Endothelial cell of umbilical vein (primary cell): ENCODE measurements around the gene PIK3R2. TPM values are rescaled to one million over a fixed set of nuclear protein-coding genes. Genes with fewer than 3 reads are reported as not detected.

ENCODE experiments used
- BruUV-seq: library from RNA; stranded (reverse); fragments of 400-500 nt; replicated peaks from 2 replicates; lab custom pipeline; 2021; lab: Mats Ljungman, UMichigan
- CTCF ChIA-PET: fragments of 300-600, 350-600 bp; sonication (Branson Sonifier 250); formaldehyde crosslinking; loops from one replicate; lab custom pipeline; 2021; ENCODE audit warnings: antibody characterized with exemption, inconsistent platforms; lab: Charles Lee
- POLR2A ChIA-PET: fragments of 300-600, 350-600 bp; sonication (Branson Sonifier 250); formaldehyde crosslinking; loops from one replicate; lab custom pipeline; 2021; ENCODE audit warnings: antibody characterized with exemption, inconsistent platforms; lab: Charles Lee
- DNase-seq: peaks from one replicate; pipeline ENCODE4 v3.0.0-alpha.2; 2011; ENCODE audit warnings: low read depth, low spot score
- FAIRE-seq: peaks from 2 replicates; lab custom pipeline; 2011; peaks lifted over from hg19 to GRCh38; lab: Jason Lieb, UNC
- H2AFZ ChIP-seq: 2 replicates; pipeline ENCODE4 v1.6.0; 2012; ENCODE audit warnings: low read depth, low read length, control low read depth, inconsistent platforms
- H3K27ac ChIP-seq: 2 replicates; pipeline ENCODE4 v1.5.1; 2011; ENCODE audit warnings: low read depth, mild to moderate bottlenecking, control low read depth, low read length, moderate library complexity; ENCODE audit not compliant: insufficient read depth
- H3K27me3 ChIP-seq, 2 experiments: 2 replicates each; pipeline versions ENCODE4 v1.6.0 to v1.6.1; 2011; ENCODE audit warnings: low read length in 2 of 2, mixed read lengths in 1 of 2; ENCODE audit not compliant: control insufficient read depth in 2 of 2, insufficient read depth in 2 of 2
- H3K36me3 ChIP-seq, 2 experiments: 2 replicates in 1 of 2; 3 replicates in 1 of 2; pipeline ENCODE4 v1.5.1; 2011; ENCODE audit warnings: low read length in 2 of 2, mild to moderate bottlenecking in 1 of 2, moderate library complexity in 1 of 2; ENCODE audit not compliant: control insufficient read depth in 2 of 2, insufficient read depth in 2 of 2; ENCODE audit errors: extremely low read depth in 1 of 2
- H3K4me1 ChIP-seq: 3 replicates; pipeline ENCODE4 v1.5.1; 2011; ENCODE audit warnings: mild to moderate bottlenecking, low read length; ENCODE audit not compliant: control insufficient read depth, insufficient read depth; ENCODE audit errors: extremely low read depth
- H3K4me2 ChIP-seq: 2 replicates; pipeline ENCODE4 v1.6.1; 2011; ENCODE audit warnings: low read length, control low read depth, mixed read lengths; ENCODE audit not compliant: insufficient read depth
- H3K4me3 ChIP-seq, 3 experiments: fragments of 200-600 bp in 1 of 3; sonication (generic), shearing (Covaris generic) in 1 of 3; replicated peaks in 1 of 3; 2 replicates each; pipeline ENCODE4 v1.5.1; 2011 to 2016; ENCODE audit warnings: control low read depth in 3 of 3, low read length in 3 of 3, mild to moderate bottlenecking in 2 of 3, inconsistent platforms in 1 of 3, low read depth in 1 of 3, moderate library complexity in 1 of 3; ENCODE audit not compliant: insufficient read depth in 1 of 3
- H3K79me2 ChIP-seq: 2 replicates; pipeline ENCODE4 v1.6.0; 2012; ENCODE audit warnings: low read length, inconsistent platforms; ENCODE audit not compliant: control insufficient read depth, insufficient read depth
- H3K9ac ChIP-seq: replicated peaks from 2 replicates; pipeline ENCODE3; 2011; ENCODE audit warnings: low read length, control low read depth; ENCODE audit not compliant: insufficient read depth; ENCODE audit errors: extremely low read depth
- H3K9me1 ChIP-seq: replicated peaks from 3 replicates; pipeline ENCODE4 v1.6.0; 2011; ENCODE audit warnings: mild to moderate bottlenecking, low read length; ENCODE audit not compliant: control insufficient read depth, insufficient read depth; ENCODE audit errors: extremely low read depth
- H3K9me3 ChIP-seq: replicated peaks from 2 replicates; pipeline ENCODE4 v1.5.1; 2012; ENCODE audit warnings: low read length, inconsistent platforms; ENCODE audit not compliant: control insufficient read depth, insufficient read depth
- H4K20me1 ChIP-seq: replicated peaks from 2 replicates; pipeline ENCODE3; 2011; ENCODE audit warnings: mild to moderate bottlenecking, low read length; ENCODE audit not compliant: control insufficient read depth, insufficient read depth; ENCODE audit errors: extremely low read depth
- CTCF ChIP-seq, 2 donors: IDR thresholded peaks; 1 replicate in 1 of 2; 2 replicates in 1 of 2; pipeline ENCODE4 v1.5.1; 2011; ENCODE audit warnings: low read length in 2 of 2, mild to moderate bottlenecking in 2 of 2, moderate library complexity in 2 of 2, control low read depth in 1 of 2, inconsistent platforms in 1 of 2, low read depth in 1 of 2; ENCODE audit not compliant: insufficient read depth in 1 of 2; ENCODE audit errors: extremely low read depth in 1 of 2
- EZH2 ChIP-seq: IDR thresholded peaks from 2 replicates; pipeline ENCODE4 v1.6.1; 2012; ENCODE audit warnings: borderline replicate concordance, low read depth, mild to moderate bottlenecking, moderate library complexity, low read length, inconsistent platforms; ENCODE audit not compliant: severe bottlenecking
- FOS ChIP-seq: IDR thresholded peaks from 2 replicates; pipeline ENCODE4 v1.6.1; 2011; ENCODE audit warnings: mild to moderate bottlenecking, low read length, moderate library complexity, borderline replicate concordance; ENCODE audit not compliant: insufficient read depth
- GATA2 ChIP-seq: IDR thresholded peaks from 2 replicates; pipeline ENCODE4 v1.7.0; 2011; ENCODE audit warnings: low read depth, mild to moderate bottlenecking, moderate library complexity, mixed read lengths, low read length; ENCODE audit not compliant: insufficient read length, insufficient read depth
- JUN ChIP-seq: IDR thresholded peaks from 2 replicates; pipeline ENCODE4 v1.6.1; 2011; ENCODE audit warnings: borderline replicate concordance, low read depth; ENCODE audit not compliant: insufficient read length, insufficient read depth
- MAX ChIP-seq: IDR thresholded peaks from 2 replicates; pipeline ENCODE4 v1.6.1; 2011; ENCODE audit not compliant: insufficient read depth, insufficient read length
- MYC ChIP-seq: IDR thresholded peaks from one replicate; pipeline ENCODE4 v1.6.1; 2011; ENCODE audit warnings: mild to moderate bottlenecking, low read depth, low read length
- POLR2A ChIP-seq: IDR thresholded peaks from 2 replicates; pipeline ENCODE4 v1.6.1; 2012; ENCODE audit warnings: low read depth, mild to moderate bottlenecking, control low read depth, low read length
- POLR2AphosphoS5 ChIP-seq: IDR thresholded peaks from 2 replicates; pipeline ENCODE4 v1.6.1; 2012; ENCODE audit warnings: low read depth, mild to moderate bottlenecking, control low read depth, low read length, moderate library complexity; ENCODE audit not compliant: insufficient read depth
- dilution Hi-C: fragments of 300-500 bp; cut with MboI; formaldehyde crosslinking; loops from one replicate; pipeline ENCODE4 v1.15.0; 2019; ENCODE audit warnings: low sequenced_read_pairs; ENCODE audit not compliant: extremely low pct_ligation_motif_present
- intact Hi-C: fragments of 100-400 bp; cut with micrococcal nuclease; formaldehyde crosslinking; loops from one replicate; pipeline ENCODE4 v1.10.0; 2022
- polyA plus RNA-seq, 4 experiments: library from polyadenylated mRNA; depleted of rRNA in 3 of 4; stranded (reverse) in 3 of 4; unstranded in 1 of 4; fragments of >200 nt; gene quantifications; 2 replicates each; pipeline versions ENCODE4 v1.2.1 to v1.2.3, GENCODE V29; 2011 to 2012; ENCODE audit warnings: missing spikeins in 1 of 4
- total RNA-seq: library from RNA; stranded (reverse); gene quantifications from 2 replicates; pipeline ENCODE4 v1.2.3, GENCODE V29; 2021

Gene PIK3R2
- total and polyA plus RNA-seq, 2 donors (not counting 3 experiments of a cell fraction or from before 2014, with no cell fraction given), result 8.1 to 15.2 TPM

- Histone ChIP-seq H3K4me1 (no peaks in the 10 kb centered on the region), H3K4me3 (peak overlapping the region; percentile 20 to 41 (median 30)), H3K36me3 (no peaks in the 10 kb centered on the region), H4K20me1 (no peaks in the 10 kb centered on the region), H3K9ac (no peak overlapping the region), H3K9me3 (no peaks in the 10 kb centered on the region), H3K4me2 (peak overlapping the region; percentile 40), H3K27ac (no peak overlapping the region), H3K79me2 (no peaks in the 10 kb centered on the region), H3K9me1 (no peaks in the 10 kb centered on the region), H3K27me3 (peaks cover 0 to 7% of the 10 kb centered on the region in 2 experiments), H2AFZ (peak overlapping the region; percentile 79)
- no TSS peak for BruUV-seq
- TF ChIP-seq MAX (no peak), POLR2AphosphoS5 (peak; percentile 9)
- FAIRE-seq (no peak), DNase-seq (no peak)
- intact Hi-C loops, result loop anchor here (10.0 kb wide), 1 partner anchor 215 kb away; the partner anchor contains the start of gene LSM4
- ChIA-PET POLR2A (no interaction called here), CTCF (interaction anchor here (0.6 to 6.4 kb wide), 7 partner anchors 56 to 261 kb away, joined by 3 to 210 read pairs (median 4); a partner anchor contains a TSS)
- dilution Hi-C loops, result no loop called here
These were observed 43.0 kb upstream of the PIK3R2 start for GRCh38 chr19:18109733-18110608.

- no peak overlapping the region for H2AFZ ChIP-seq
- no peak overlapping the region for H3K27ac ChIP-seq
- H3K9ac ChIP-seq, result no peak overlapping the region
- dilution Hi-C loops (no loop called here), intact Hi-C loops (loop anchor here (10.0 kb wide), 1 partner anchor 214 kb away; the partner anchor contains the start of gene LSM4)
- no TSS peak for BruUV-seq
- no peak overlapping the region for H3K4me2 ChIP-seq
- ChIA-PET POLR2A (no interaction called here), CTCF (interaction anchor here (0.6 to 6.4 kb wide), 10 partner anchors 11 to 260 kb away, joined by 3 to 210 read pairs (median 4); partner anchors contain the start of gene PIK3R2)
- no peaks in the 10 kb centered on the region for H3K9me3 ChIP-seq
- H3K4me1 ChIP-seq, result no peaks in the 10 kb centered on the region
- peaks cover 0 to 7% of the 10 kb centered on the region in 2 experiments for H3K27me3 ChIP-seq
- H3K36me3 ChIP-seq, result no peaks in the 10 kb centered on the region
- no peak overlapping the region for H3K4me3 ChIP-seq
- TF ChIP-seq JUN (no peak), MYC (no peak), FOS (no peak), POLR2A (no peak), CTCF (IDR thresholded peaks at IDR 0.05; ENCODE audit: extremely low read depth in 1 of 2, insufficient read depth in 1 of 2, low read depth in 1 of 2, low read length in 2 of 2) (no peak), GATA2 (no peak), POLR2AphosphoS5 (no peak), EZH2 (no peak), MAX (no peak)
- no peak for DNase-seq
- FAIRE-seq, result no peak
- no peaks in the 10 kb centered on the region for H4K20me1 ChIP-seq
- no peaks in the 10 kb centered on the region for H3K79me2 ChIP-seq
- no peaks in the 10 kb centered on the region for H3K9me1 ChIP-seq
These were observed 42.2 kb upstream of the PIK3R2 start for GRCh38 chr19:18110609-18111232.
